ENCODE results near the gene TRA2A. TPM values are rescaled to one million over a fixed set of nuclear protein-coding genes. Genes with fewer than 3 reads are reported as not detected.

Gene TRA2A
- total and polyA plus RNA-seq, 2 of the 13 experiments (the other 11 are each of a cell fraction or from before 2014, with no cell fraction given): 39.1 to 41.6 TPM

GRCh38 chr7:23469150-23469960 lies 62.4 kb downstream of the TRA2A start (continued):
- TF ChIP-seq SIN3A (IDR thresholded peaks at IDR 0.05; ENCODE audit: borderline replicate concordance, low read depth, low read length) (no peak), IKZF1 (IDR thresholded peaks at IDR 0.05) (no peak), FLYWCH1 (CRISPR knock-in tag; IDR thresholded peaks at IDR 0.05) (0 out of 2 replicates have a peak, but pooled peaks have one; percentile 13), ZNF317 (CRISPR knock-in tag; IDR thresholded peaks at IDR 0.05) (no peak), ZNF724P (CRISPR knock-in tag; IDR thresholded peaks at IDR 0.05; ENCODE audit: borderline replicate concordance) (no peak), GTF2F1 (IDR thresholded peaks at IDR 0.05; ENCODE audit: low read length) (no peak), RAD51 (IDR thresholded peaks at IDR 0.05; ENCODE audit: borderline replicate concordance) (no peak), ZEB1 (IDR thresholded peaks at IDR 0.05; ENCODE audit: insufficient replicate concordance, low read depth) (no peak), PAWR (CRISPR knock-in tag; IDR thresholded peaks at IDR 0.05; ENCODE audit: borderline replicate concordance) (no peak), ZBTB21 (CRISPR knock-in tag; IDR thresholded peaks at IDR 0.05) (no peak), CREBL2 (CRISPR knock-in tag; IDR thresholded peaks at IDR 0.05; ENCODE audit: borderline replicate concordance) (no peak), ZBTB42 (CRISPR knock-in tag; IDR thresholded peaks at IDR 0.05) (peak; percentile 25; the same call in 1 of the 2 replicates), TCF7 (IDR thresholded peaks at IDR 0.05; ENCODE audit: low read depth) (no peak), MXD3 (CRISPR knock-in tag; IDR thresholded peaks at IDR 0.05) (peak; percentile 38; the same call in 1 of the 2 replicates), IKZF4 (CRISPR knock-in tag; IDR thresholded peaks at IDR 0.05; ENCODE audit: borderline replicate concordance, low read depth, not compliant biosample characterization) (no peak), TBX3 (IDR thresholded peaks at IDR 0.05; ENCODE audit: borderline replicate concordance) (no peak), ZNF260 (CRISPR knock-in tag; IDR thresholded peaks at IDR 0.05; ENCODE audit: borderline replicate concordance, low read depth) (no peak), UBTF (CRISPR knock-in tag; IDR thresholded peaks at IDR 0.05) (peak; percentile 88), ZNF777 (CRISPR knock-in tag; IDR thresholded peaks at IDR 0.05) (peak; percentile 12; the same call in 1 of the 2 replicates), CBX1 (IDR thresholded peaks at IDR 0.05; ENCODE audit: low read depth) (no peak), ZNF891 (CRISPR knock-in tag; IDR thresholded peaks at IDR 0.05) (peak; percentile 69; the same call in 1 of the 2 replicates), TEAD2 (CRISPR knock-in tag; IDR thresholded peaks at IDR 0.05) (no peak), HMG20B (CRISPR knock-in tag; conservative IDR thresholded peaks at IDR 0.05) (no peak), NRL (CRISPR knock-in tag; IDR thresholded peaks at IDR 0.05; ENCODE audit: borderline replicate concordance) (no peak; the same call in 1 of the 2 replicates), ZFX (CRISPR knock-in tag; IDR thresholded peaks at IDR 0.05; ENCODE audit: low read depth) (peak; percentile 68), ZNF616 (CRISPR knock-in tag; IDR thresholded peaks at IDR 0.05; ENCODE audit: low read depth) (no peak; the same call in 1 of the 2 replicates), E2F5 (CRISPR knock-in tag; conservative IDR thresholded peaks at IDR 0.05) (no peak), ETV6 (CRISPR knock-in tag; conservative IDR thresholded peaks at IDR 0.05) (no peak; the same call in 1 of the 2 replicates), U2AF2 (IDR thresholded peaks at IDR 0.05; ENCODE audit: low read depth, low read length) (no peak)

Measured in HepG2 (cell line).